CD14-positive monocyte (primary cell): ENCODE data around the gene GPC1. TPM values are rescaled to one million over a fixed set of nuclear protein-coding genes. Genes with fewer than 3 reads are reported as not detected.

Experiments used
- DNase-seq, 3 donors: peaks; one replicate each; pipeline ENCODE4 v3.0.0-alpha.2; 2011 to 2022
- H2AFZ ChIP-seq: 2 replicates; pipeline ENCODE4 v1.6.0; 2012; ENCODE audit warnings: mild to moderate bottlenecking, low read depth, low read length, inconsistent platforms; ENCODE audit not compliant: insufficient read depth, poor library complexity, severe bottlenecking
- H3K27ac ChIP-seq, 2 donors: 1 replicate in 1 of 2; 2 replicates in 1 of 2; pipeline ENCODE4 v1.5.1; 2012 to 2013; ENCODE audit warnings: low read length in 2 of 2, control low read depth in 1 of 2, inconsistent platforms in 1 of 2, low read depth in 1 of 2, mild to moderate bottlenecking in 1 of 2
- H3K27me3 ChIP-seq, 2 donors: one replicate each; pipeline versions ENCODE4 v1.6.0 to v1.6.1; 2011 to 2013; ENCODE audit warnings: low read length in 2 of 2; ENCODE audit not compliant: control insufficient read depth in 2 of 2, insufficient read depth in 2 of 2
- H3K36me3 ChIP-seq, 2 donors: replicated peaks in 1 of 2; 1 replicate in 1 of 2; 2 replicates in 1 of 2; pipeline versions ENCODE4 v1.5.1 to v1.6.1; 2012 to 2013; ENCODE audit warnings: low read length in 2 of 2, control low read depth in 1 of 2, inconsistent platforms in 1 of 2, mild to moderate bottlenecking in 1 of 2; ENCODE audit not compliant: insufficient read depth in 2 of 2, control insufficient read depth in 1 of 2
- H3K4me1 ChIP-seq, 2 donors: 1 replicate in 1 of 2; 2 replicates in 1 of 2; pipeline versions ENCODE4 v1.5.1 to v1.6.1; 2012 to 2013; ENCODE audit warnings: low read length in 2 of 2, control low read depth in 1 of 2, inconsistent platforms in 1 of 2, mild to moderate bottlenecking in 1 of 2, moderate library complexity in 1 of 2; ENCODE audit not compliant: insufficient read depth in 2 of 2, control insufficient read depth in 1 of 2
- H3K4me2 ChIP-seq: replicated peaks from 2 replicates; pipeline ENCODE3; 2012; ENCODE audit warnings: low read length, moderate library complexity, mild to moderate bottlenecking; ENCODE audit not compliant: poor library complexity, severe bottlenecking; ENCODE audit errors: extremely low read depth
- H3K4me3 ChIP-seq, 3 experiments: fragments of 200-600 bp in 1 of 3; sonication (generic) in 1 of 3; replicated peaks in 1 of 3; 1 replicate in 2 of 3; 2 replicates in 1 of 3; pipeline ENCODE4 v1.5.1; 2011 to 2013; ENCODE audit warnings: low read length in 3 of 3, mild to moderate bottlenecking in 3 of 3, control low read depth in 2 of 3, low read depth in 2 of 3, inconsistent platforms in 1 of 3, moderate library complexity in 1 of 3
- H3K79me2 ChIP-seq: 2 replicates; pipeline ENCODE4 v1.6.0; 2012; ENCODE audit warnings: mild to moderate bottlenecking, control low read depth, inconsistent platforms, low read length, moderate library complexity; ENCODE audit not compliant: insufficient read depth
- H3K9ac ChIP-seq: 2 replicates; pipeline ENCODE4 v1.6.0; 2017; ENCODE audit warnings: low read length, mild to moderate bottlenecking; ENCODE audit not compliant: insufficient read depth, poor library complexity, severe bottlenecking
- H3K9me3 ChIP-seq, 2 donors: replicated peaks in 1 of 2; 1 replicate in 1 of 2; 2 replicates in 1 of 2; pipeline versions ENCODE4 v1.5.1 to v1.6.1; 2012 to 2013; ENCODE audit warnings: low read length in 2 of 2, control low read depth in 1 of 2; ENCODE audit not compliant: control insufficient read depth in 1 of 2, insufficient read depth in 1 of 2
- H4K20me1 ChIP-seq: 2 replicates; pipeline ENCODE4 v1.6.0; 2012; ENCODE audit warnings: mild to moderate bottlenecking, low read length, control low read depth, moderate library complexity; ENCODE audit not compliant: insufficient read depth
- H3K27ac Mint-ChIP-seq, 7 donors: one replicate each; pipeline ENCODE4 v1.8.0; 2020; ENCODE audit warnings: mild to moderate bottlenecking in 7 of 7, mixed read lengths in 7 of 7, moderate library complexity in 6 of 7, inconsistent platforms in 2 of 7
- H3K27me3 Mint-ChIP-seq, 3 donors: one replicate each; pipeline ENCODE4 v1.8.0; 2021 to 2022; ENCODE audit warnings: low read depth in 3 of 3, mild to moderate bottlenecking in 3 of 3, mixed read lengths in 3 of 3, moderate library complexity in 3 of 3, inconsistent platforms in 1 of 3
- H3K36me3 Mint-ChIP-seq, 2 donors: one replicate each; pipeline ENCODE4 v1.8.0; 2020; ENCODE audit warnings: mixed read lengths in 2 of 2, inconsistent platforms in 1 of 2, mild to moderate bottlenecking in 1 of 2
- H3K4me1 Mint-ChIP-seq: one replicate; pipeline ENCODE4 v1.8.0; 2020; ENCODE audit warnings: mild to moderate bottlenecking, mixed read lengths
- H3K4me3 Mint-ChIP-seq, 2 donors: one replicate each; pipeline ENCODE4 v1.8.0; 2020; ENCODE audit warnings: mild to moderate bottlenecking in 2 of 2, mixed read lengths in 2 of 2, moderate library complexity in 1 of 2
- H3K9me3 Mint-ChIP-seq, 7 donors: one replicate each; pipeline ENCODE4 v1.8.0; 2020 to 2022; ENCODE audit warnings: mixed read lengths in 7 of 7, mild to moderate bottlenecking in 6 of 7, moderate library complexity in 6 of 7, inconsistent platforms in 2 of 7
- WGBS: methylation state at CpG from one replicate; pipeline ENCODE4 v1.1.5; 2013; ENCODE audit warnings: missing lambda C conversion rate; ENCODE audit not compliant: insufficient coverage; 5-methylcytosine and 5-hydroxymethylcytosine counted together
- intact Hi-C, 2 donors: fragments of 100-400 bp; cut with micrococcal nuclease; formaldehyde crosslinking; loops; one replicate each; pipeline versions ENCODE4 v1.15.0 to v1.15.1; 2023
- polyA plus RNA-seq, 3 donors: library from polyadenylated mRNA; depleted of rRNA in 1 of 3; unstranded in 2 of 3; stranded (reverse) in 1 of 3; fragments of 300-500 nt in 2 of 3; fragments of >200 nt in 1 of 3; fragmentation: Illumina TruSeq in 2 of 3; gene quantifications; 1 replicate in 2 of 3; 2 replicates in 1 of 3; pipeline ENCODE4 v1.2.3, GENCODE V29; 2012 to 2021
- TF ChIP-seq, protein P1 (sequence below): fragments of 200-600 bp; IDR thresholded peaks from one replicate; pipeline ENCODE4 v1.8.0; 2022; ENCODE audit warnings: antibody characterized with exemption, mild to moderate bottlenecking

GPC1 gene
- polyA plus RNA-seq, 3 donors: 0.08 TPM; not detected in 2

GRCh38 chr2:240437861-240438809, 2.7 kb downstream of the GPC1 start:
- Histone ChIP-seq H3K27ac (no peak overlapping the region), H2AFZ (no peak overlapping the region), H3K27me3 (peaks cover 19 to 39% of the 10 kb centered on the region in 2 donors), H3K9ac (no peak overlapping the region), H4K20me1 (no peaks in the 10 kb centered on the region), H3K79me2 (no peaks in the 10 kb centered on the region), H3K36me3 (no peaks in the 10 kb centered on the region), H3K4me3 (no peak overlapping the region), H3K4me2 (no peak overlapping the region), H3K4me1 (peaks cover 0 to 17% of the 10 kb centered on the region in 2 donors), H3K9me3 (peaks cover 0 to 14% of the 10 kb centered on the region in 2 donors)
- H3K27ac Mint-ChIP-seq: no peak overlapping the region
- peak; percentile 11 to 25 (median 15) for DNase-seq
- H3K36me3 Mint-ChIP-seq: peaks cover 0 to 2% of the 10 kb centered on the region in 2 donors
- peaks cover 7% of the 10 kb centered on the region for H3K4me1 Mint-ChIP-seq
- peak overlapping the region in 1 of 2 donors; percentile 79 for H3K4me3 Mint-ChIP-seq
- H3K9me3 Mint-ChIP-seq: peaks cover 0 to 10% (median 4%) of the 10 kb centered on the region in 7 donors
- 31% methylated on average over 19 of the region's 24 CpGs for WGBS
- H3K27me3 Mint-ChIP-seq: peaks cover 33 to 49% (median 37%) of the 10 kb centered on the region in 3 donors
- TF ChIP-seq, protein P1, sequence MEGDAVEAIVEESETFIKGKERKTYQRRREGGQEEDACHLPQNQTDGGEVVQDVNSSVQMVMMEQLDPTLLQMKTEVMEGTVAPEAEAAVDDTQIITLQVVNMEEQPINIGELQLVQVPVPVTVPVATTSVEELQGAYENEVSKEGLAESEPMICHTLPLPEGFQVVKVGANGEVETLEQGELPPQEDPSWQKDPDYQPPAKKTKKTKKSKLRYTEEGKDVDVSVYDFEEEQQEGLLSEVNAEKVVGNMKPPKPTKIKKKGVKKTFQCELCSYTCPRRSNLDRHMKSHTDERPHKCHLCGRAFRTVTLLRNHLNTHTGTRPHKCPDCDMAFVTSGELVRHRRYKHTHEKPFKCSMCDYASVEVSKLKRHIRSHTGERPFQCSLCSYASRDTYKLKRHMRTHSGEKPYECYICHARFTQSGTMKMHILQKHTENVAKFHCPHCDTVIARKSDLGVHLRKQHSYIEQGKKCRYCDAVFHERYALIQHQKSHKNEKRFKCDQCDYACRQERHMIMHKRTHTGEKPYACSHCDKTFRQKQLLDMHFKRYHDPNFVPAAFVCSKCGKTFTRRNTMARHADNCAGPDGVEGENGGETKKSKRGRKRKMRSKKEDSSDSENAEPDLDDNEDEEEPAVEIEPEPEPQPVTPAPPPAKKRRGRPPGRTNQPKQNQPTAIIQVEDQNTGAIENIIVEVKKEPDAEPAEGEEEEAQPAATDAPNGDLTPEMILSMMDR: peak; percentile 92
- intact Hi-C loops: loop anchor here in 1 of 2 donors (10.0 kb wide), 1 partner anchor 203 kb away; no protein-coding TSS in a partner anchor

DNA sequence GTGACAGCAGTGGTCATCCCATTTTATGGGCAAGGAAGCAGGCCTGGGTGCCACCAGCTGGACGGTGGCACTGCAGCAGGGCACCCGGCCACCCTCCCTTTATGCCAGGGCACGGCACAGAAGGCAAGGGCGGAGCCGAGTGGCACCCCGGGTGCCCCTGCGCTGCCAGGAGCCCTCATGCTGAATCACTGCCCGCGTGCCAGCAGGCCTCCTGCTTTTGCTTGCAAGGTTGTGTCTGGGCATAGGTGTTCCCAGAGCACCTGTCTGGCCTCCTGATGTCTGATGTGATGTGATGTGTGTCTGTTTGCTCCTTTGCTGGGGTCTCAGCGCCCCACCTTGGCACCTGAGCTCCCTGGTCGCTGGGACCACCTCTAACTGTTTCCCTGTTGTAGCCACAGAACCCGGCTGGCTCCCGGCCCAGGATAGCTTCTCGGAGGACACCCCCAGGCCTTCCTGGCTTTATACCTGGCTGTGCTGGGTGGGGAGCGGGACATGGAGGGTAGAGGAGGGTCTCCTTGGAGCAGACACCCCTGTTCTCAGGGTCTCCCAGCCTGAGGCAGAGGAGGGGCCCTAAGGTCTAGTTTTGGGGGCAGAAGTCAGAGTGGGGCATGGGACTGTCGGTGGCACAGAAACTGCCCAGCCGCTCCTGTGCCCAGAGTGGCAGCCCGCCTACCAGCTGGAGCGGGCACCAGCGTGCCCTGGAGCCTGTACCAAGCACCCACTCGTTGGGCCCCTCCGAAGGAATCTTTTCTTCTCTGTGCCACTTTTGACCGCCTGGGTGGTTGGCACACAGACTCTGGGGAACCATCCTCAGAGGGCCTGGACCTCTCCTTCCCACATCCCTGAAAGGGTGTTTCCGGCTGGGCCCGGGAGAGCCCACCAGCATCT, 3.6 kb downstream of the GPC1 start:
- 95% methylated on average over 23 of the region's 25 CpGs for WGBS
- Histone ChIP-seq H3K27me3 (peaks cover 19 to 30% of the 10 kb centered on the region in 2 donors), H4K20me1 (no peaks in the 10 kb centered on the region), H3K4me2 (no peak overlapping the region), H3K36me3 (no peaks in the 10 kb centered on the region), H3K79me2 (no peaks in the 10 kb centered on the region), H3K27ac (no peak overlapping the region), H2AFZ (no peak overlapping the region), H3K9ac (no peak overlapping the region), H3K4me3 (no peak overlapping the region), H3K9me3 (peaks cover 0 to 9% of the 10 kb centered on the region in 2 donors), H3K4me1 (peaks cover 0 to 17% of the 10 kb centered on the region in 2 donors)
- DNase-seq: no peak
- TF ChIP-seq, protein P1: peak; percentile 4
- intact Hi-C loops: loop anchor here in 1 of 2 donors (10.0 kb wide), 1 partner anchor 204 kb away; no protein-coding TSS in a partner anchor
- no peak overlapping the region for H3K4me3 Mint-ChIP-seq
- H3K27ac Mint-ChIP-seq: no peak overlapping the region
- peaks cover 7% of the 10 kb centered on the region for H3K4me1 Mint-ChIP-seq
- H3K36me3 Mint-ChIP-seq: peaks cover 0 to 2% of the 10 kb centered on the region in 2 donors
- peaks cover 0 to 10% (median 4%) of the 10 kb centered on the region in 7 donors for H3K9me3 Mint-ChIP-seq
- H3K27me3 Mint-ChIP-seq: peaks cover 31 to 41% (median 31%) of the 10 kb centered on the region in 3 donors
